GM18867 (cell line): ENCODE data around the gene TMEM86A.

Experiments
- ATAC-seq: cut with Tn5 transposase; IDR thresholded peaks from one replicate; pipeline ENCODE4 v1.9.1; 2021; ENCODE audit warnings: mild to moderate bottlenecking, moderate library complexity; ENCODE audit not compliant: unreplicated experiment

TMEM86A gene

DNA sequence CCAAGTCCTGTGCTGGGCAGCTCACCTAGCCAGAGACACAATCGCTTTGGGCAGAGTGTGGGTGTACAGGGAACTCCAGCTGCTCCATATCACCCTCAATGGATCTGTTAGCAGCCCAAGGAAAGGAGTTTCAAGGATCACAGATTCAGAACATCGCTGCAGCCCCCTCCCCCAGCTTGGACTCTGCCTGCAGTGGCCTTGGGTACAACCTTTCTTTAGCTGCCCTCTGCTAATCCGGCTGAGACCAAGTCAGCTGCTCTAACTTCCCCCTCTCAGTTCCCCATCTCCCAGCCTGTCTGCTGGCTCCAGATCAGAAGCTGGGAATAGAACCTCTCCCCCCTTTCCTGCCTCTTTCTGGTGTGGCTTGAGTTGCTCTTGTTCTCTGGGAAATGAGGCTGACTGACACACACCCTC is 1.3 kb downstream of the TMEM86A start:
- no peak for ATAC-seq

DNA sequence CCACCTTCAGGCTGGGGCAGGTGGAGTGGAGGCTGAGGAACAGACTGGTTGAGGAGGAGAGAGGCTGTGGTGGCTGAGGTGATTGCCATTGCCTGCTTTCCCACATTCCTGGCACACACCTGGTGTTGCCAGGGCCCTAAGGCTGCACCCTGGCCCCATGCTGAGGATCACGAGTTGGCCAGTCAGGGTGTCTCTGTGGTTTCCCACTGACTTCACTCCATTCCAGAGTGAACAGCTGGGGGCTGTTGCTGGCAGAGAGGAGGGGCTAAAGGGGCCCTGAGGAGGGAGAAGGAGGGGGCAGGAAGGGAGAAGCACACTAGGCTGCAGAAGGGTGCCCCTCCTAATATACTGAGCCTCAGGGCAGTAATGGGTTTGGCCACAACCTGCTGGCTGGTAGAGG is 1.8 kb downstream of the TMEM86A start:
- ATAC-seq: no peak

DNA sequence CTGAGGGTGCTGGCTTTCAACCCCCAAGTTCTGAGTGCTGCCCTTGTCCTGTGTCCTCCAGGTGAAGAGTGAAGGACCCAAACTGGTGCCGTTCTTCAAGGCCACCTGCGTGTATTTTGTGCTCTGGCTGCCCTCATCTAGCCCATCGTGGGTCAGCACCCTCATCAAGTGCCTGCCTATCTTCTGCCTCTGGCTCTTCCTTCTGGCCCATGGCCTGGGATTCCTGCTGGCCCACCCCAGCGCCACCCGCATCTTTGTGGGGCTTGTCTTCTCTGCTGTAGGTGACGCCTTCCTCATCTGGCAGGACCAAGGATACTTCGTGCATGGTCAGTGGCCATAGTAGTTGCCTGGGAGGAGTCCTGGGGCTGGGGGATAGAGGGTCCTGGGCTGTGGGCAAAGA is 2.3 kb downstream of the TMEM86A start:
- ATAC-seq: no peak

DNA sequence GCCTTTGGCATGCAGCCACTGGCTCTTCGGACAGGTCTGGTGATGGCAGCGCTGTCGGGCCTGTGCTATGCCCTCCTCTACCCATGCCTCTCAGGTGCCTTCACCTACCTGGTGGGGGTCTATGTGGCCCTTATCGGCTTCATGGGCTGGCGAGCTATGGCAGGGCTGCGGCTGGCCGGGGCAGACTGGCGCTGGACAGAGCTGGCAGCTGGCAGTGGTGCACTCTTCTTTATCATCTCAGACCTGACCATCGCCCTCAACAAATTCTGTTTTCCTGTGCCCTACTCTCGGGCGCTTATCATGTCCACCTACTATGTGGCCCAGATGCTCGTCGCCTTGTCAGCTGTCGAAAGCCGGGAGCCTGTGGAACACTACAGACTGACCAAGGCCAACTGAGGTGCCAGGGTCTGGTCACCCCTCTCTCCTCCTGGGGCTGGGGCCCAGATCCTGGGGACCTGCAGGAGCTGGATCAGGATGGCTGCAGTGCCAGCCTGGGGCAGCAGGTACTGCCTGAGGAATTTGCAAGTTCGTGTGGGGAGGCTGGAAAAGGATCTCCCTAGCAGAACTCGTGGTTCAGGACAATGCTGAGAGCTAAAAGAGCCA is 3.1 kb downstream of the TMEM86A start:
- no peak for ATAC-seq

DNA sequence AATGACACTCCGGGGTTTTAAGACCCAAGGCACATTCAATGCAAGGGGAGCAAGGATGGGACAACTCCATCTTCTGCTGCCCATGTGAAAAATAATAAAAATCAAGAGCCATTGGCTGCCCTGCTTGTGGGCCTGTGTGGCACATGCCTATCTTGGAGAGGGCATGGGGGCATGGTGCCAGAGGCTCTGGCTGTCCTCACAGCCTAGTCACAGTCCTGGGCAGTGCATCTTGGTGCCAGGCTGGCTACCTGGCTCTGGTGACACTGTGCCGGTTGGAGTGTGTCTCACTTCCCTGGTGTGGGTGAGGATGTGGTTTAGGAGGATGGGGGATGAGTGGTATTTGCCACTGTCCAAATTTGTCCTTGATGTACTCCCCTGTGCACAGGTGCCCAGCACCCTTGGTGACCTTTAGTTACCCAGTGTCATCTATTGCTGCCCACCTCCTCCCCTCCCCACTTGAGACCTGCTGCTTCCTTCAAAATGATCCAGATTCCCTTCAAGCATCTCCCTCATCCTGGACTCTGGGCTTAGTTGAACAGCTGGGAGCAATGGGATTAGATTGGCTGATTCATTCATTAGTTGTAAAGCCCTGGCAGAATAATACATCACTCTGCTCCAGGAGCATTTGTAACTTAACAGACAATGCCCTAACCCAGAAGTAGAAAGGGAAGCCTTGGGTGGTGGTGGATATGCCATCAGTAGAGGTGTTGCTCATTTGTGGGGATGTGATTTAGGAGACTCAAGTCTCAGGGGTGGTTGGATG is 4.6 kb downstream of the TMEM86A start:
- no peak for ATAC-seq

DNA sequence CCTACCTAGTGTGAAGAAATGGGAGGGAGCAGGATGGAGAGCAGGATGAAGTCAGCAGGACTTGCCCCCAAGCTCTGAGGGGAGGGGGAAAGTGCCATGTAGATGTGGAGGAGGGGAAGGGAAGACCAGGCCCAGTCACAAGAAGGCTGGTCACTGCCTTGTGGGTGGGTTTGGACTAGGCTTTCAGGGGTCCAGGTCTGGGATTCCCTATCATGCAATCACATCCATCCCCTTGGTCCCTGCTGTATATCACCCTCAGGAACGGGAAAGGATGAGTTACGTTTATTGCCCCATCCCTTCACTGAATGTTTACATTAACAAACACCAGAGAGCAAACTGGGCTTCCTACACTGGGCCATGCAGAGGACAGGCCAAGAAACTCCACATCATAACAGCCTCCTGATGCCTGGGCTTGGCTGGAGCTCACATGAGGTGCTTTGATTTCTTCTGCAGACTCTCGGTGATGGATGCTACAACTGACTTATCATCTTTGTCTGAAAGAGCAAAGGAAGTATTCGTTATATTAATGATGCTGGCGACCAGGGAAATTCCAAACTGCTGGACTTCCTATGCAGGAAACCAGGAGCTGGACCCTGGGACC is 5.6 kb downstream of the TMEM86A start:
- no peak for ATAC-seq

DNA sequence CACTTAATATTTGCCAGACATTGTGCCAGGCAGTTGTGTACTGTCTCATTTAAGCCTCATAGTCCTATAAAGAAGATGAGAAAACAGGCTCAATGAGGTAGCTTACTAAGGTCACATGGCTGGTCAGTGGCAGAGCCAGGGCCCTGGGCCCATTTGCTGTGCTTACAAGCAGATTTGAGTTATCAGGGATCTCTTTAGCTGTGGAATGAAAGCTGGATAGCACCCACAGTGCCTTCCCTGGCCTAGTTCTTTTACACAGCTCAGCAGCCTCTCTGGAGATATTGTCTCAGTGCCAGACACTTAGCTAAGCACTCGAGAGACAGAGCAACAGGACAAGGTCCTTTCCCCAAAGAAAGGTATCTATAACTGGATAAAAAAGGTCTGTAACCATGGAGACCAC is 6.1 kb downstream of the TMEM86A start:
- no peak for ATAC-seq

DNA sequence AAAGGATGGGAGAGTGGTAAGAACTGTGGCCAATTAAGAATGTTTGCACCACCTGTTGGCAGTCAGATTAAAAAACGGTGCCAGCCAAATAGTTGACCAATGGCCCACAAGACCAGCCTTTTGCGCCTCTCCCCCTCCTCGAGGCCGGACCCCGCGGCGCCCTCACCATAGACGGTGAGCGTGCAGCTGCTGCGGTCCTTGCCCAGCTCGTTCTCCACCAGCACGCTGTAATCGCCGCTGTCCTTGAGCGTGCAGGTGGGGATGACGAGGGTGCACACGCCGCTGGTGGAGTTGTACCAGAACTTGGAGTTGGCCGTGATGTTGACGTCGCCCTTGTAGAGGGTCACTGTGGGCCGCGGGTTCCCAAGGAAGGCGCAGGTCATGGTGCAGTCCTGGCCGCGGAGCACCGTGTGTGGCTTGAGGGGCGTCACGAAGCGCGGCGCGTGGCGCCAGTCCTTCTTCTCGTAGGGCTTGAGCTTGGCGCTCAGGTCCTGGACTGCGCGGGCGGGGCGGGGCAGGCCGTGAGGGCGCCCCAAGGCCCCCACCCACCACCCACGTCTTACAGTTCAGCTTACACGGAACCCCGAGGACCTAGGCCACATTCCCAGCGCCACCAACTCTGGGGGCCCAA is 7.2 kb downstream of the TMEM86A start:
- ATAC-seq: no peak

DNA sequence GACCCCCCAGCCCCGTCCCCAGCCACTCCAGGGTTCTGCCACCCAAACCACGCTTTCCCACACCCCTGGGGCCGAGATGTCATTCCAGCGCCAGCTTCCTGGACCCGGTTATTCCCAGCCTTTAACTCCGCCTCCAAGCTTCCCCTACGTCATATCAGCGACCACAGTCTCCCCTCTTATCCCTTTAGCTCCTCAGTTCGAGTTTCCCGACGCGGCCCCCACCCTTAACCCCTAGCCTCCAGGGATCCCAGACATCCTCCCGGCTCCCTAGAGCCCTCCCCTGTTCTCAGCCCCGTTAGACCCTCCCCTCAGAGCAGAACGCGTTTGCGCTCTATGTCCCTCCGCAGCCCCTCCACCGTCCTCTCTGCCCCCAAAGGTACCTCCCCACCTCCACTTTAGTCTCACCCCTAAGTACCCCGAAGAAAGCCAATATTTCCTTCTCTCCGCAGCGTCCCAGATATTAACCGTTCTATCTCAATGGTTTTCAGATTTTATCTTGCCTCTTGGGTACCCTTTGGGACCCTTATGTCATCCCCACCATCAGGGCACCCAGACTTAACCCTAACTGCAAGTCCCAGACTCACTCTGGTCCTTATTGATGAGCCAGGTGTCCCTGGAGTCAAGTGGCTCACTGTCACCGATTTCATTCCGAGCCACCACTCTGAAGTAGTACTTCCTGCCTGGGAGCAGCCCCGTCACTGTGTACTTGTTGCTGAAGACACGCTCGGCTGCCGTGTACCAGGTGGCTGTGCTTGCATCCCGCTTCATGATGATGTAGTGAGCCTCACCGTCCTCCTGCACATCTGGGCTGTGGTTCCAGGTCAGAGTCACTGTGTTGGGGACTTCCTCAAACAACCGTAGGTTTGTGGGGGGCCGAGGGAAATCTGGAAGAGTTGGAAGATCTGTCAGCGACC is 8.0 kb downstream of the TMEM86A start:
- ATAC-seq: peak; percentile 51

DNA sequence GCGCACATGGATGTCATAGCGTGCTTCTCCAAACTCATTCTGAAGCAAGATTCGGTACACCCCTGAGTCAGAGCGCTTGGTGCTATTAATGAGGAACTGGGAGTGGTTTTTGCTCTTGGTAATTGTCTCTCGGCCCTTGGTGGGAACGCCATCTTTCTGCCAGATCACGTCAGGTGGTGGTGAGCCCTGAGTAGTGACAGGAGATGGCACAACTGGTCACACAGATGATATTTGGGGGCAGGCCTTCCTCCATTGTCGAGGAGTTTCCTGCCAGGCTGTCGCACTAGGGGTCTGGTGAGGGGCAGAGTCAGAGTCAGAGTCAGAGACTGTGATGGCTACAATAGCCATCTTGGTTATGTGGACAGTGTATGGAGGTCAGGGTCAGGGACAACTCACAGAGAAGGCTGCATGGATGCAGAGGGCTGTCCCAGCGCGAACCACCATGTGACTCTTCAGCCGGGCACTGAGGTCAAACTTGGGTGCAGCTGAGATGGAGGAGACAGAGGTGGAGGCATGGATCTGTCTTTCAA is 9.3 kb downstream of the TMEM86A start:
- ATAC-seq: no peak

DNA sequence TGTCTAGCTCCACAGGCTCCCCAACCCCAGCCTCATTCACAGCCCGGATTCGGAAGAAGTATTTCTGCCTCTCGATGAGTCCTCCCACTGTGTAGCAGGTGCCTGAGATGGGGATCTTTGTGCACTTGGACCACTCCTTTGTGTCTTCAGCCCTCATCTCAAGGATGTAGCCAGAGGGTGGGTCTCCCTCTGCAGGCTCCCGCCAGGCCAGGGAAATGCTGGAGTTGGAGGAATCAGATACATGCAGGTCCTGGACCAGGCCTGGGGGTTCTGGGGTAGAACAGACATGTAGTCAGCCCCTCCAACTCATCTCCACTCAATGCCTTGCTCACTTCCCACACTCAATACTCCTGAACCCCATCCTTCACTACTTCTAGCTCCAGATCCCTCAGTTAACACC is 10.8 kb downstream of the TMEM86A start:
- no peak for ATAC-seq

DNA sequence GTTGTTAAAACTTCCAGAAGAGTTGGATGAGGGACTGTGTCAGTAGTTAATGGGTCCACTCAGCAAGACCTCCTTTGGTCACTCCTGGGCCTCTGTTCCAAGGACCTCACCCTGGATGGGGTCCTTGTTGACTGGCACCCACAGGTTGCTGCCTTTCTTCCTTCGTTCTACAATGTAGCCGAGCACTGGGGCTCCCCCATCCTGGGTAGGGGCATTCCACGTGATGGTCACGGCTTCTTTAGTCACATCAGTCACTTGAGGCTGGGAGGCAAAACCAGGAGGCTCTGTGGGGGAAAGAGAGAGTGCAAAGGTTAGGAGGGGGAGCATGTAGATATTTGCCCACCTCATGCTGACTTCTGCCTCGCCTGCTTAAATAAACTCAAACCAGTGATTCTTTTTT is 12.0 kb downstream of the TMEM86A start:
- no peak for ATAC-seq

DNA sequence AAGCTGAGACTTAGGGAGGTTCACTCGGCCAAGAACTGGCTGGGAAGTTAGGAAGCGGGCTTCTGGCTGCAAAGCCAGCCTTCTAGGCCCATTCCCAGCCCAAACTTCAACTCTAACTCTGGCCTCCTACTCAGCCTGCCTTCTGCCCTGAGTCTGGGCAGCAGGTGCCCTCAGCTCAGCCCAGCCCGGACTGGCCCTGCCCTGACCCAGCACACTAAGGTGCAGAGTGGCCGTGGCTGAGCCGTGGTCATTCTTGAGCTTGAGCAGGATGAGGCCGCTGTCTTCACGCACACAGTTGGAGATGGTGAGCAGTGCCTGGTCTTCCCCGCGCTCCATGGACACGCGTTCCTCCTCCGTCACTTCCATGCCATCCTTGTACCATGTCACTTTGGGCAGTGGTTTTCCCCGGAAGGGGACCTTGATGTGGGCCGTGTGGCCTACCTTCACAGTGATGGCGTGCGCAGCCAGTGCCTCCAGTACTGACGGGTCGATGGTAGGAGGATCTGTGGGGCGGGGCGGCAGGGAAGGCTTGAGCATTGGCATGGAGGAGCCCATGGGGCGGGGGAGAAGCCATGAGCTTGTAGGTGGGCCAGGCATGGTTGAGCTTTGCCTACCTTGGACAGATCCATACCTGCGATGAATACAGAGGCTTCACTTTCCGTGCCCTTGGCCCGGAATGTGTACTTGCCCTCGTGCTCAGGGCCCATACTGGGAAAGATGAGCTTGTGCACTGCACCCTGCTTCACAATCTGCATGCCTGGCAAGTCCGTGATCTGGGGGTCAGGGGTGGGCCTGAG is 15.3 kb downstream of the TMEM86A start:
- ATAC-seq: no peak

DNA sequence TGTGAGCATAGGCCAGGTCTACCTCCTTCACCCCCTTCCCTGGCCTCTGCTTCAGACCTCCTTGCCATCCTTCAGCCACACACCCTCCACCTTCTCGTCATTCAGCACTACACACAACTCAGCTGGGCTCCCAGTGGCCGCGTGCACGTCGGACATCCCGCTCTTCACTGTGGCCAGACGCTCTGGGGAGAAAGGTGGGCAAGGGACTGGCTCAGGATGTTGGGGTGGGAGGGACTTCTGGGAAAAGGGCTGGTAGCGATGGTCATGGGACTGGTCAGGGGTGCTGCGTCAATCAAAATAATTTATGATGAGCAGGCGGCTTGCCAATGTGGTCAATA is 15.8 kb downstream of the TMEM86A start:
- ATAC-seq: no peak

DNA sequence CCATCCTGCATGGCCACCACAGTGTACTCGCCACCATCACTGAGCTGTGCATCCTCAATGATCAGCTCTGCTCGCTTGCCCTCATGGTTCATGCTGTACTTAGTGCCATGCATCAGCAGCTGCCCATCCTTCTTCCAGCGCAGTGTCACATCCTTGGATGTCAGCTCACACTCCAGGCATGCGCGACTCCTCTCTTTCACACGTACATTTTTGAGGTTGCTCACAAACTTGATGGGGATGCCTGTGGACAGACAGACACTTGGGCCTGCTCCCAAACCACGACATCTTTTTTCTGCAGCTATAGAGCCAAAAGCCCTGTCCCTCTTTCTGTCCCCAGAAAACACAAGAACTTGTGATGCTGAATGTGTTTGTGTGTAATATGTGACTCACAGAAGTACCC is 16.9 kb downstream of the TMEM86A start:
- no peak for ATAC-seq

DNA sequence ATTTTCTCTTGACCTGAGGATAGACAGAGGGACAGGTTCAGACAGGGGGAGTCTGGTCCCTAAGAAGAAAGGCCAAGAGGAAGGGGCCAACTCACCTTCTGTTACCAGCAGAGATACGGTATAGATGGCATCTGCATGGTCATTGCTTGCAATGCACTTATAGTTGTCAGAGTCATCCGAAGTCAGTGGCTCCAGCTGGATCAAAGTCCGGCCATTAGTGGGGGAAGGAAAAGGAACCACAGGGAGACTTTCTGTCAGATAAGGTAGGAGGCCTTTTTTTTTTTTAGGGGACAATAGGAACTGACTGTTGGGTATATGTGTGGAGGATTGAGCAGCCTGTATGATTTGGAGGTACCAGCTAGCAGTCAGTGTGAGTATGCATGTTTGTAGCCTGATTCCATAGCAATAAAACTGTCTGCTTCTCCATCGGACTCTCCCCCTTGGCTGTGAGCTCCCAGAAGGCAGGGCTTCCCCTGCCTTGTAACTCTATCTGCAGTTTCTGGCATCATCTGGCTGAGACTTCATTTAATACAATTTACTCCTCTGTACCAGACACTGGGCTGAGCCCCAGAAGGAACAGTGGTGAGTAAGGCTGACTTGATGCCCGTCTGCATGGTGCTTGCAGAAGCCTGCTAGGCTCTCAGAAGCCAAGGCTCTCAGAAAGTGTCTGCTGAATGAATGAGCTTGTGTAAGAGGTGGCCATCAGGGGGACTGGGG is 21.7 kb downstream of the TMEM86A start:
- no peak for ATAC-seq

DNA sequence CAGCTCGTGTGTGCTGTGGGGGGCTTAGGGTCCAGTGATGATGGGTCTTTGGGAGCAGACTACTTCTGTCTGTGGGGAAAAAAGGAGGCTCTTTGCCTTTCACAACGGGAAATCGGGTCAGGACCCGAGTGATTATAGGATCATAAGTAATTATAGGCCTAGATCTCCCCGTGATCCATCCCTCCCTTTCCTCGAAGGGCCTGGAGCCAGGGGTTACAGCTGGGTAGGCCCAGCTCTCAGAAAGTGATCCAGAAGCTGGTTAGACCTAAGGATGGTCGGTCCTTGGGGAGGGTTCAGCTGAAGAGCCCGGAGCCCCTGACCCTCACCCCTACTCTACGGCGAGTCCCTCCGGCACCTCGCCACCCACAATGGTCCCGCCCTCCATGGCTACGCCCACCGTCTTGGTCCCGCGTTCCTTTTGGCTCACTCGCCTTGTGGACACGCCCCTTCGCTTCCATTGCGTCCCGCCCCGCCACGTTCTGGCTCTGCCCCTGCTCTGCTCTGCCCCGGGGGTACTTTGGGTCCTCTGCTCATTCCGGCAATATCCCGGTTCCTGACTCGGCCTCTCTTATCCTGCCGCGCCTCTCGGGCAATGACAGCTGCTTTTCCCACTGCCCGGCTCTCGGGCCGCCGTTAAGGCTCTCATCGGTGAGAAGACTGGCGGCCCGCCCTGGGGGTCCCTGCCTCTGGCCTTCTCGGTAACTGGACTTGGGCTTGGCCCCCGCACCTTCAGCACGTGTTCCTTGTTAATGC is 22.4 kb downstream of the TMEM86A start:
- ATAC-seq: peak; percentile 84

DNA sequence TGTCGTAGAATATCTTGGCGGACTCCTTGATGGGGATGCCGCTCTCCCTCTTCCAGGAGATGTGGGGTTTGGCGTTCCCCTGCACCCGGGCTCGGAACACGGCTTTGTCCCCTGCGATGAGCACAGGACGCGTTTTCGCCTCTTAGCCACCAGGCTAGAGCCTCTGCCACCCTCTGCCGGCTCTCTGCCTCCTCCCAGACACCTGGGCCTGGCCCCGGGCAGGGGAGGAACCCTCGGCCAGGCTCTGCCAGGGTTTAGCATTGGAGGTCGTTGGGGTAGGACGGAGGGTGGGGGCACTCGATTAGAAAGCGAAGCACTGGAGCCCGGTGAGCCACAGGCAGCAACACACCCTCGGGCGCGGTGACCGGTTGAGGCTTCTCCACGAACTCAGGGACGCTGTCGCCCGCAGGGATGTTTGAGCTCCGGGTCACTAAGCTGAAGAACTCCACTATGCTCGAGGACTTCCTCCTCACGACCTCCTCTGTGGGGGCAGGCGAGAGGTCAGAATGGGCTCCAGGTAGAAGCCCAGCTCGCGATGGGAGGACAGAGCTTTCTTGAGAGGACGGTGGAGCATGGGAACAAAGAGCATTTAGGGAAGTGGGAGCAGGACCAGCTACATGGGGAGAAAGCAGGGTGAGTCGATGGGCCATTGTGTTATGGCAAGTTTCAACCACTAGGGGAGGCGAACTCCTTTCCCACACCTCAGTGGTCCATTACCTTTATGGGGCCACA is 23.1 kb downstream of the TMEM86A start:
- ATAC-seq: peak; percentile 66
